Neuron (in vitro differentiated cells): ENCODE results near the gene PLXNB3.

Experiments used
- H2AFZ ChIP-seq: one replicate; pipeline ENCODE4 v1.6.1; 2013; ENCODE audit warnings: low read depth, mild to moderate bottlenecking, inconsistent platforms, low read length, moderate library complexity
- H3K27me3 ChIP-seq: one replicate; pipeline ENCODE4 v1.6.1; 2013; ENCODE audit warnings: low read length; ENCODE audit not compliant: insufficient read depth
- H3K36me3 ChIP-seq: one replicate; pipeline ENCODE4 v1.6.1; 2013; ENCODE audit warnings: low read length; ENCODE audit not compliant: insufficient read depth
- H3K4me1 ChIP-seq: one replicate; pipeline ENCODE4 v1.6.1; 2013; ENCODE audit warnings: low read length; ENCODE audit not compliant: insufficient read depth
- H3K4me3 ChIP-seq: 2 replicates; pipeline ENCODE4 v1.5.1; 2013; ENCODE audit warnings: mild to moderate bottlenecking, low read length, moderate library complexity
- H3K9me3 ChIP-seq: one replicate; pipeline ENCODE4 v1.6.1; 2013; ENCODE audit warnings: low read length

The PLXNB3 gene

GRCh38 chrX:153789654-153790053 is 25.6 kb downstream of the PLXNB3 start:
- Histone ChIP-seq H3K27me3 (peaks cover 5% of the 10 kb centered on the region), H3K4me3 (no peak overlapping the region), H3K9me3 (no peaks in the 10 kb centered on the region), H3K36me3 (peaks cover 4% of the 10 kb centered on the region), H2AFZ (no peak overlapping the region), H3K4me1 (peaks cover 7% of the 10 kb centered on the region)

- no peak overlapping the region for H2AFZ ChIP-seq
- no peaks in the 10 kb centered on the region for H3K9me3 ChIP-seq
- peaks cover 4% of the 10 kb centered on the region for H3K27me3 ChIP-seq
- H3K4me3 ChIP-seq: no peak overlapping the region
- H3K4me1 ChIP-seq: peaks cover 17% of the 10 kb centered on the region
- H3K36me3 ChIP-seq: peaks cover 4% of the 10 kb centered on the region
Observed at GRCh38 chrX:153791104-153791852, 27.2 kb downstream of the PLXNB3 start.

- Histone ChIP-seq H3K4me1 (peaks cover 17% of the 10 kb centered on the region), H3K36me3 (peaks cover 6% of the 10 kb centered on the region), H3K27me3 (peaks cover 3% of the 10 kb centered on the region), H3K9me3 (no peaks in the 10 kb centered on the region), H2AFZ (no peak overlapping the region), H3K4me3 (no peak overlapping the region)
Observed at GRCh38 chrX:153792368-153792767, 28.3 kb downstream of the PLXNB3 start.

- peaks cover 17% of the 10 kb centered on the region for H3K4me1 ChIP-seq
- H3K4me3 ChIP-seq: peak overlapping the region; percentile 75
- peaks cover 8% of the 10 kb centered on the region for H3K36me3 ChIP-seq
- no peak overlapping the region for H2AFZ ChIP-seq
- no peaks in the 10 kb centered on the region for H3K9me3 ChIP-seq
- peaks cover 3% of the 10 kb centered on the region for H3K27me3 ChIP-seq
Observed at GRCh38 chrX:153793291-153793690, 29.2 kb downstream of the PLXNB3 start.

- peaks cover 11% of the 10 kb centered on the region for H3K36me3 ChIP-seq
- peaks cover 17% of the 10 kb centered on the region for H3K4me1 ChIP-seq
- peaks cover 3% of the 10 kb centered on the region for H3K27me3 ChIP-seq
- no peaks in the 10 kb centered on the region for H3K9me3 ChIP-seq
- H3K4me3 ChIP-seq: peak within 1 kb of the TSS; percentile 75
- H2AFZ ChIP-seq: no peak within 1 kb of the TSS
Observed at GRCh38 chrX:153794018-153794896, 30.2 kb downstream of the PLXNB3 start, which contains the start of the genes IDH3G and SSR4. Gene IDH3G, minus strand, starts transcription at chrX:153794375. Its CDS starts 49 bp downstream, at chrX:153794326. Gene SSR4, plus strand, starts transcription at chrX:153794668. Its CDS starts 20 bp downstream, at chrX:153794688.

GRCh38 chrX:153794897-153795816 is 31.1 kb downstream of the PLXNB3 start:
- Histone ChIP-seq H3K27me3 (peaks cover 3% of the 10 kb centered on the region), H3K4me3 (peak overlapping the region; percentile 75), H3K9me3 (no peaks in the 10 kb centered on the region), H3K4me1 (peaks cover 17% of the 10 kb centered on the region), H3K36me3 (peaks cover 11% of the 10 kb centered on the region), H2AFZ (no peak overlapping the region)

GRCh38 chrX:153797415-153798015 is 33.5 kb downstream of the PLXNB3 start:
- H2AFZ ChIP-seq: no peak overlapping the region
- no peaks in the 10 kb centered on the region for H3K9me3 ChIP-seq
- H3K36me3 ChIP-seq: peaks cover 11% of the 10 kb centered on the region
- H3K27me3 ChIP-seq: peaks cover 1% of the 10 kb centered on the region
- no peak overlapping the region for H3K4me3 ChIP-seq
- peaks cover 24% of the 10 kb centered on the region for H3K4me1 ChIP-seq

GRCh38 chrX:153799326-153799725 is 35.3 kb downstream of the PLXNB3 start:
- Histone ChIP-seq H3K4me3 (no peak overlapping the region), H3K4me1 (peaks cover 17% of the 10 kb centered on the region), H2AFZ (no peak overlapping the region)

GRCh38 chrX:153800177-153800722 is 36.2 kb downstream of the PLXNB3 start:
- Histone ChIP-seq H3K4me1 (peaks cover 16% of the 10 kb centered on the region), H3K36me3 (peaks cover 13% of the 10 kb centered on the region), H3K27me3 (no peaks in the 10 kb centered on the region), H2AFZ (no peak overlapping the region), H3K9me3 (peaks cover 2% of the 10 kb centered on the region), H3K4me3 (no peak overlapping the region)

More at GRCh38 chrX:153799326-153799725, 35.3 kb downstream of the PLXNB3 start:
- H3K36me3 ChIP-seq: peaks cover 11% of the 10 kb centered on the region
- H3K27me3 ChIP-seq: no peaks in the 10 kb centered on the region
- H3K9me3 ChIP-seq: peaks cover 2% of the 10 kb centered on the region

GRCh38 chrX:153800746-153801145 is 36.7 kb downstream of the PLXNB3 start:
- H2AFZ ChIP-seq: no peak overlapping the region
- no peak overlapping the region for H3K4me3 ChIP-seq
- peaks cover 2% of the 10 kb centered on the region for H3K9me3 ChIP-seq
- H3K4me1 ChIP-seq: peaks cover 11% of the 10 kb centered on the region
- no peaks in the 10 kb centered on the region for H3K27me3 ChIP-seq
- H3K36me3 ChIP-seq: peaks cover 13% of the 10 kb centered on the region

- Histone ChIP-seq H2AFZ (no peak overlapping the region), H3K9me3 (peaks cover 2% of the 10 kb centered on the region), H3K36me3 (peaks cover 10% of the 10 kb centered on the region), H3K4me1 (peaks cover 7% of the 10 kb centered on the region), H3K4me3 (no peak overlapping the region), H3K27me3 (no peaks in the 10 kb centered on the region)
Observed at GRCh38 chrX:153801669-153802068, 37.6 kb downstream of the PLXNB3 start.

GRCh38 chrX:153802513-153803045 is 38.5 kb downstream of the PLXNB3 start:
- peaks cover 2% of the 10 kb centered on the region for H3K9me3 ChIP-seq
- peaks cover 9% of the 10 kb centered on the region for H3K36me3 ChIP-seq
- no peaks in the 10 kb centered on the region for H3K27me3 ChIP-seq
- no peak overlapping the region for H2AFZ ChIP-seq
- H3K4me3 ChIP-seq: no peak overlapping the region
- peaks cover 7% of the 10 kb centered on the region for H3K4me1 ChIP-seq
